HUES6 (cell line): ENCODE measurements around the gene MYO7A.

Experiments used
- H3K27ac ChIP-seq: 2 replicates; pipeline ENCODE4 v1.7.0; 2013; ENCODE audit warnings: low read depth, mild to moderate bottlenecking, low read length, inconsistent platforms
- H3K27me3 ChIP-seq: 2 replicates; pipeline ENCODE4 v1.6.1; 2013; ENCODE audit warnings: low read length; ENCODE audit not compliant: control insufficient read depth, insufficient read depth
- H3K36me3 ChIP-seq: 2 replicates; pipeline ENCODE4 v1.6.1; 2013; ENCODE audit warnings: low read length; ENCODE audit not compliant: control insufficient read depth, insufficient read depth
- H3K4me1 ChIP-seq: 2 replicates; pipeline ENCODE4 v1.6.1; 2013; ENCODE audit warnings: low read length; ENCODE audit not compliant: control insufficient read depth, insufficient read depth
- H3K4me3 ChIP-seq: 2 replicates; pipeline ENCODE4 v1.5.1; 2013; ENCODE audit warnings: low read depth, low read length
- H3K9ac ChIP-seq: one replicate; pipeline ENCODE4 v1.6.1; 2013; ENCODE audit warnings: mild to moderate bottlenecking, low read length
- H3K9me3 ChIP-seq: 2 replicates; pipeline ENCODE4 v1.6.1; 2013; ENCODE audit warnings: low read depth, low read length; ENCODE audit not compliant: control insufficient read depth, insufficient read depth

The MYO7A gene

DNA sequence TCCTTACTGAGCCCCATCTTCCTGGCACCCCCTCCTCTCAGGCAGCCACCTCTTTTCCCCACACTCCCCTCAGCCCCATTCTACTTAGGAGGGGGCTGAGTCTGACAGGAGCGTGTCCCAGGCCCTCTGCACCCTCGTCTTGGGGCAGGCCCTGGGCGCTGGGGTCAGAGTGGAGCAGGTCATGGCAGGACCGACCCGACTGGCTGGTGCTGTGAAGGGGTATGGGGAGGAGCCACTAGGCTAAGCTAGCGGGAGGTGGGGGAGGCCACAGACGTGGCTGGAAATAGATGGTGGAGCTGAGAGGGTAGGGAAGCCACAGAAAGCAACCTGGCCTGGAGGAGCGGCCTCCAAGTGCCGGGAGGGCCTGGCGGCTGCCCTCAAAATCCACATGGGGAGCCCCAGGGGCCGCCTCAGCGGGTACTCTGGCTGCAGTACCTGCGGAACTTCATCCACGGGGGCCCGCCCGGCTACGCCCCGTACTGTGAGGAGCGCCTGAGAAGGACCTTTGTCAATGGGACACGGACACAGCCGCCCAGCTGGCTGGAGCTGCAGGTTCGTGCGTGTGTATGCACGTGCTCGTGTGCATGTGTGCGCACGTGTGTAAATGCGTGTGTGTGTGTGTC, 61.7 kb downstream of the MYO7A start:
- Histone ChIP-seq H3K27ac (no peak overlapping the region), H3K36me3 (no peaks in the 10 kb centered on the region), H3K27me3 (no peaks in the 10 kb centered on the region), H3K4me1 (no peaks in the 10 kb centered on the region; the same call in 1 of the 2 replicates), H3K9ac (no peak overlapping the region), H3K9me3 (peaks cover 4% of the 10 kb centered on the region), H3K4me3 (no peak overlapping the region)

DNA sequence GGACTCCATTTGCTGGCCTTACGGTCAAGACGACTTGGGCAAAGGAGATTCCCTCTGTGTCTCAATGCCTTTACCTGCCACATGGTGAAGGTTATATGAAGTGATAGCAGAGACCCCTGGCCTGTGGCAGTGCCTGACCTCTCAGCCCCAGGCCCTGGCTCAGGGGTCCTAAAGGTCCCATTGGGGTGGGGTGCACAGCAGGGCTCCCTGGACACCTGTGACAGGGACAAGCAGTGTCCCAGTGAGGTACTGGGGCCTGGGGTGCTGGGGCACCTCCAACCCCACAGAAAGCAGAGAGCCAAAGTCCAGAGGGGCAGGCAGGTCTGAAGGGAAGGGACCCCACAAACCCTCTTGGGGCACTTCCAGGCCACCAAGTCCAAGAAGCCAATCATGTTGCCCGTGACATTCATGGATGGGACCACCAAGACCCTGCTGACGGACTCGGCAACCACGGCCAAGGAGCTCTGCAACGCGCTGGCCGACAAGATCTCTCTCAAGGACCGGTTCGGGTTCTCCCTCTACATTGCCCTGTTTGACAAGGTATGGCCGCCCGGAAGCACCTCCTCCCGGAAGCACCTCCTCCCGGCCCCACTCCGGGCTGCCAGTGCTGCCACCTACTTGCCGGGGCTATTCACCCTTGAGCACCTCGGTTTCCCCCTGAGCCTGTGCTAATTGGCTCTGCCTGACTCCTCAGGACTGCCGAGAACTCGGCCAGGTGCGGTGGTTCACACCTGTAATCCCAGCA, 62.5 kb downstream of the MYO7A start:
- Histone ChIP-seq H3K27ac (no peak overlapping the region), H3K9me3 (peaks cover 4% of the 10 kb centered on the region), H3K4me3 (no peak overlapping the region), H3K9ac (no peak overlapping the region), H3K36me3 (no peaks in the 10 kb centered on the region), H3K27me3 (no peaks in the 10 kb centered on the region), H3K4me1 (no peaks in the 10 kb centered on the region; the same call in 1 of the 2 replicates)

DNA sequence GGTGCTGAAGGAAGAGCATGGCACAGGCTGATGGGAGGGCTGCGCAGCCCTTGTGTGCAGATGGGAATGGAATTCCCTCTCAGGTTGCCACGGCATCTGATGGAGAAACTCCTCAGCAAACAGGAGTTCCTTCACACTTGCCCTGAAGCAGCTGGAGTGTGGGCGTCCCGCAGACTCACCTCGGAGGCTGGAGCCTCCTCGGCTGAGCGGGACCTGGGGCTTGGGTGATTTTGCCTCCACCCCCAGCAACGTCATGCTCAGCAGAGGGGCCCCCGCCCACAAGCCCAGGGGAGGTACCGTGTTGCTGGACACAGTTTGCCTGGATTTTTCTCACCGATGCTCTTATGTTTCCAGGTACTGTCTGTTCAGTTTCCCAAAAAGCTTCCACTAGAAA, 63.4 kb downstream of the MYO7A start:
- Histone ChIP-seq H3K27me3 (no peaks in the 10 kb centered on the region), H3K4me3 (peak overlapping the region; percentile 43), H3K9ac (no peak overlapping the region)

DNA sequence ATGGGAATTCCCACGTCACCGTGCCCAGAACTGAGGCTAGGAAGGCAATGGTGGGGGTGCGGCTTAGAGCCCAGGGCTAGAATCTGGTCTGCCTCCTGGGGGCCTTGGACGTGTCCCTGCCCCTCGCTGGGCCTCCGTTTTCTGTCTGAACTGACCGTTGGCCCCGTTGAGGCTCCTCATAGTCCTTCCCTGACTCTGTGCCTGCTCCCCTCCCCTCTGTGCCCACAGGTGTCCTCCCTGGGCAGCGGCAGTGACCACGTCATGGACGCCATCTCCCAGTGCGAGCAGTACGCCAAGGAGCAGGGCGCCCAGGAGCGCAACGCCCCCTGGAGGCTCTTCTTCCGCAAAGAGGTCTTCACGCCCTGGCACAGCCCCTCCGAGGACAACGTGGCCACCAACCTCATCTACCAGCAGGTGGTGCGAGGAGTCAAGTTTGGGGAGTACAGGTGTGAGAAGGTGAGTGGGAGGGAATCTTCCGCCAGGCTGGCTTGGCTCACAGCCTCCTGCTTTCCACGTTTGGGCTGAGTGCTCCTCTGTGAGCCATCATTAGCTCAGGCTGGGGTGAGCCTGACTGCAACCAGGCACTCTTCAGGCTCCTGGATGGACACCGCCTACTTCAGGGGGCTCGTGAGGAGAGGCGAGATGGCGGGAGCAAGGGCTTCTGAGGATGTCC, 63.9 kb downstream of the MYO7A start:
- H3K4me3 ChIP-seq = peak overlapping the region; percentile 43
- H3K27me3 ChIP-seq = no peaks in the 10 kb centered on the region
- no peaks in the 10 kb centered on the region for H3K36me3 ChIP-seq

More for the DNA sequence above, 63.4 kb downstream of the MYO7A start:
- H3K36me3 ChIP-seq = no peaks in the 10 kb centered on the region
- no peak overlapping the region for H3K27ac ChIP-seq
- H3K9me3 ChIP-seq = peaks cover 4% of the 10 kb centered on the region
- no peaks in the 10 kb centered on the region; the same call in 1 of the 2 replicates for H3K4me1 ChIP-seq

DNA sequence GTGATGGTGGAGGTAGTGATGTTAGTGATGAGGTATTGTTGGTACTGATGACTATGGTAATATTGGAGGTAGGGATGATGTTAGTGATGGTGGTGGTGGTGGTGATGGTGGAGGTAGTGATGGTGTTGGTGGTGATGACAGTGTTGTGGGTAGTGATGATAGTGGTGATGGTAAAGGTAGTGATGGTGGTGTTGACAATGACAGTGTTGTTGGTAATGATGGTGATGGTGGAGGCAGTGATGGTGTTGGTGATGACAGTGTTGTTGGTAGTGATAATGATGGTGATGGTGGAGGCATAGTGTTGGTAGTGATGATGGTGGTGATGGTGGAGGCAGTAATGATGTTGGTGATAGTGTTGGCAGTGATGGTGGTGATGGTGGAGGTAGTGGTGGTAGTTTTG, 65.1 kb downstream of the MYO7A start:
- H3K9me3 ChIP-seq = peaks cover 4% of the 10 kb centered on the region
- no peaks in the 10 kb centered on the region; the same call in 1 of the 2 replicates for H3K4me1 ChIP-seq
- H3K27ac ChIP-seq = no peak overlapping the region
- H3K27me3 ChIP-seq = no peaks in the 10 kb centered on the region
- H3K4me3 ChIP-seq = no peak overlapping the region
- no peaks in the 10 kb centered on the region for H3K36me3 ChIP-seq
- H3K9ac ChIP-seq = no peak overlapping the region

More for the DNA sequence above, 63.9 kb downstream of the MYO7A start:
- H3K9me3 ChIP-seq = peaks cover 4% of the 10 kb centered on the region
- no peak overlapping the region for H3K9ac ChIP-seq
- H3K27ac ChIP-seq = no peak overlapping the region
- no peaks in the 10 kb centered on the region; the same call in 1 of the 2 replicates for H3K4me1 ChIP-seq

DNA sequence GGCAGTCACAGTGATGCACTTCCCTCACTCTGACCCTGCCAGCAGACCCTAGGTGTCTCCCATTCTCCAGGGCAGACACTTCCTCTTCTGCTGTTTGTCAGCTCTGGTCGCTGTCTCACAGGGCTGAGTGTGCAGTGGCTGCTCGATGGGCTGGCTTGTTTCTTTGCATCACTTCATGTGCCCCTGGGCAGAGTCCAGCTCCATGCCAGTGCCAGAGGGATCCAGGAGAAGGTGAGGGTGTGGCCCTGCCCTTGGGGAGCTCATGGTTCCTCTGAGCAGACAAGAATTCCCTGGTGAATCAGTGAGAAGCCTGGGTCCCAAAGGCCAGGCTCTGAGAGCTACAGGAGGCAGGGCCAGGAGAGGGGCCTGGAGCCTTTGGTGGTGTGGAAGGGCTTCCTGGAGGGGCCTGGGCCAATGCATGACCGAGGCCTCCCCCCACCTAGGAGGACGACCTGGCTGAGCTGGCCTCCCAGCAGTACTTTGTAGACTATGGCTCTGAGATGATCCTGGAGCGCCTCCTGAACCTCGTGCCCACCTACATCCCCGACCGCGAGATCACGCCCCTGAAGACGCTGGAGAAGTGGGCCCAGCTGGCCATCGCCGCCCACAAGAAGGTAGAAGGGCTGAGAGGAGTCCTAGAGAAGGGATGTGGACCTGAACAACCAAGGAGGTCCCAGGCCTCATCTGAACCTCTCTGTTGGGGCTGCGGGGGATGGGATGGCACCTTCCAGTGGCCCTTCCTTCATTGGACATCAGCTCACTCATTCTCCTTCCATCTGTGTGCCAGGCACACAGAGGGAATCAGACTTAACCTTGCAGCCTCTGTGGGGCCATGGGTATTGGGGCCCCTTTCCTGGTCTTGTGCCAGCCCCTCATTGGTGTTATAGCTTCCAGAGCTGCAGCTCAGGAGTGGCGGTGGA, 66.1 kb downstream of the MYO7A start:
- Histone ChIP-seq H3K9me3 (peaks cover 4% of the 10 kb centered on the region), H3K4me3 (no peak overlapping the region), H3K27ac (no peak overlapping the region), H3K36me3 (no peaks in the 10 kb centered on the region), H3K4me1 (peaks cover 2% of the 10 kb centered on the region; the same call in 1 of the 2 replicates), H3K27me3 (no peaks in the 10 kb centered on the region), H3K9ac (no peak overlapping the region)

DNA sequence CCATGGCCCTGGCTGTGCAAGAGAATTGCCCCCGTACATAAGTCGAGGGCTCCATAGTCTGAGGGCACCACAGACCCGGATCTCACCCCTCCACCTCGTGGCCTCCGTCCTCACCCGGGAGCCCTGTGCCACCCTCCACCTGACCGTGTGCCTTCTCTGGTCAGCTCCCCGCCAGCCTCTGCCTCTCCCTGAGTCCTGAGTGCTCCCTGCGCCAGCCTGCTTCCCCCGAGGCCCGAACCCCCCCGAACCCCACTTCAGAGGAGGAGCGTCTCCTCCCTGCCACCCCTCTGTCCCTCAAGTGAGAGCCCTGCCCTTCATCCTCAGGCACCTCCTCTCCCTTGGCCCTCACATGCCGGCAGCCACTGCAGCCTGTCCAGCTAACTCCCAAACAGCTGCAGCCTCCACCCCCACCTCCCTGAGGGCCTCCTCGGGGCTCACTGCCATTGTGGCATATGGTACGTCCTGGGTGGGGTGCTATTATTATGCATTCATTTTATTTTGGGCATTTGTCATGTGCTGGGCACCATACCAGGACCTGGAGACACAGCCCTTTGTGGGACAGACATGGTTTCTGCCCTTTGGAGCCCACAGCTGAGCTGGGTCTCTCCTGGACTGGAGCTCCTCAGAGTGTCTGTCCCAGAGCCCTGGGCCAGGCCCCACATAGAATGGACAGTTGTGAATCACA, 67.2 kb downstream of the MYO7A start:
- Histone ChIP-seq H3K27me3 (no peaks in the 10 kb centered on the region), H3K4me3 (no peak overlapping the region), H3K9me3 (peaks cover 4% of the 10 kb centered on the region), H3K9ac (no peak overlapping the region), H3K27ac (no peak overlapping the region), H3K4me1 (peaks cover 2% of the 10 kb centered on the region; the same call in 1 of the 2 replicates), H3K36me3 (no peaks in the 10 kb centered on the region)

DNA sequence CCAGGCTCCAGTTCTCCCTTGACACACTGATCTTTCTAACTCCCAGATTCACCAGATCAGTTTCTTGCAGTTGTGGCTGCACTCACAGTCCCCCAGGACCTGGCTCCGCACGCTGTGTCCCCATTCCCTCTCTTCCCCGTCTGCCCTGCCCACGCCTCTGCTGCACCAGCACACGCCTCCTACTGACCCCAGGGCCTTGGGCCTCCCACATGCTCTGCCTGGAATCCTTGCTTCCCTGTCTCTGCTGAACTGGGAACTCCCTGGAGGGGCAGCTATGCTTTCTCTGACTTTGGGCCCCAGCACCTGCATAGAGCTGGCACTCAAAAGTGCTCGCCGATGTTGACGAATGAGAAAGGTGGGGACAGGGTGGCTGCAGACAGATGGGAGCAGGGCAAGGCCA, 68.9 kb downstream of the MYO7A start:
- no peaks in the 10 kb centered on the region for H3K27me3 ChIP-seq
- 0 out of 2 replicates have a peak, but pooled peaks cover 2% of the 10 kb centered on the region for H3K4me1 ChIP-seq
- H3K9ac ChIP-seq = no peak overlapping the region
- no peak overlapping the region for H3K4me3 ChIP-seq
- H3K36me3 ChIP-seq = no peaks in the 10 kb centered on the region
- H3K27ac ChIP-seq = no peak overlapping the region
- H3K9me3 ChIP-seq = peaks cover 4% of the 10 kb centered on the region

DNA sequence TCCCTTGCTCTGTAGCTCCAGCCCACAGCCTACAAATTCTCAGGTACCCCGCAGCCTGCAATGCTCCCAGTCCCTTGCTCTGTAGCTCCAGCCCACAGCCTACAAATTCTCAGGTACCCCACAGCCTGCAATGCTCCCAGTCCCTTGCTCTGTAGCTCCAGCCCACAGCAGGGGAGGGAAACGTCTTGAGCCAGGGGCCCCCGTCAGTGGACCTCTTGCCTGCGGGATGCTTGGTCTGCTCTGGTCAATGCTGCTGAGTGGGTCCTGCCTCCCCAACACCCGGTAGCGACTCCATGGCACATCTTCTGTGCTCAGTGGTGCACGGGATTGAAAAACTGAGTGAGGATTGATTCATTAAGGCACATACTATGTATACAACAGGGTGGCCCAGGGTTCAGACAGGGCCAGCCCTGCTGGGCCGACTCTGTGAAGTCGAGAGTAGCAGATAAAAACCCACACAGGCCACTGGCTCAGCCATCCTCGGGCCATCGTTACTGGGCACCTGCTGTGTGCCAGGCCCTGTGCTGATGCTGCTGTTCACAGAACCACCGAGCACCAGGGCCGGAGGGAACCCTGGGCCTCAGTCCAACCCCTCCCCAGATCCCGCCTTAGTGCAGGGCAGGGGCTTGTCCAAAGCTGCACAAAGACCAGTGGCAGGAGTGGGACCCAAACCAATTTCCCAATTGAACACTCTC, 69.7 kb downstream of the MYO7A start:
- no peak overlapping the region for H3K9ac ChIP-seq
- no peaks in the 10 kb centered on the region for H3K27me3 ChIP-seq
- H3K36me3 ChIP-seq = no peaks in the 10 kb centered on the region
- 0 out of 2 replicates have a peak, but pooled peaks cover 2% of the 10 kb centered on the region for H3K4me1 ChIP-seq
- no peak overlapping the region for H3K27ac ChIP-seq
- H3K9me3 ChIP-seq = peaks cover 2% of the 10 kb centered on the region
- H3K4me3 ChIP-seq = no peak overlapping the region
